HEK293T (cell line): ENCODE results near the gene DCTD.

ENCODE experiments used
- CTCF ChIA-PET: fragments of 350-600 bp; formaldehyde crosslinking; extraction: SDS; loops from one replicate; lab custom pipeline; 2021; ENCODE audit warnings: antibody characterized with exemption, inconsistent platforms; lab: Yijun Ruan, JAX
- POLR2A ChIA-PET: fragments of 350-600 bp; formaldehyde crosslinking; extraction: SDS; loops from one replicate; lab custom pipeline; 2020; ENCODE audit warnings: antibody characterized with exemption, inconsistent platforms; lab: Yijun Ruan, JAX
- DNase-seq: peaks from one replicate; pipeline ENCODE4 v3.0.0; 2012; ENCODE audit warnings: mixed read lengths; ENCODE audit errors: extremely low spot score
- ARNT ChIP-seq: fragments of 450-650 bp; IDR thresholded peaks from 2 replicates; pipeline ENCODE4 v1.6.1; 2017; ENCODE audit warnings: mild to moderate bottlenecking
- BHLHE40 ChIP-seq: fragments of 450-650 bp; IDR thresholded peaks from 2 replicates; pipeline ENCODE4 v1.6.1; 2016; ENCODE audit warnings: mild to moderate bottlenecking, moderate library complexity, borderline replicate concordance
- CTBP1 ChIP-seq: fragments of 450-650 bp; IDR thresholded peaks from 2 replicates; pipeline ENCODE4 v1.6.1; 2016; ENCODE audit warnings: borderline replicate concordance
- ELF4 ChIP-seq: fragments of 450-650 bp; IDR thresholded peaks from 2 replicates; pipeline ENCODE4 v1.6.1; 2017; ENCODE audit warnings: antibody characterized with exemption
- FOXA1 ChIP-seq: fragments of 450-650 bp; IDR thresholded peaks from 2 replicates; pipeline ENCODE4 v1.6.1; 2016; ENCODE audit warnings: mild to moderate bottlenecking
- FOXK2 ChIP-seq: fragments of 450-650 bp; IDR thresholded peaks from 2 replicates; pipeline ENCODE4 v1.6.1; 2016; ENCODE audit warnings: mild to moderate bottlenecking
- FOXM1 ChIP-seq: fragments of 450-650 bp; IDR thresholded peaks from 2 replicates; pipeline ENCODE4 v1.6.1; 2017; ENCODE audit warnings: mild to moderate bottlenecking, borderline replicate concordance
- HDGF ChIP-seq: fragments of 450-650 bp; IDR thresholded peaks from 2 replicates; pipeline ENCODE4 v1.6.1; 2017; ENCODE audit warnings: antibody characterized with exemption, borderline replicate concordance
- L3MBTL2 ChIP-seq: fragments of 450-650 bp; conservative IDR thresholded peaks from 2 replicates; pipeline ENCODE4 v1.6.1; 2016; ENCODE audit warnings: mild to moderate bottlenecking
- LEF1 ChIP-seq: fragments of 450-650 bp; IDR thresholded peaks from 2 replicates; pipeline ENCODE4 v1.6.1; 2017; ENCODE audit warnings: mild to moderate bottlenecking, borderline replicate concordance
- NFRKB ChIP-seq: fragments of 450-650 bp; IDR thresholded peaks from 2 replicates; pipeline ENCODE4 v1.6.1; 2016; ENCODE audit warnings: mild to moderate bottlenecking, moderate library complexity
- PKNOX1 ChIP-seq: fragments of 450-650 bp; IDR thresholded peaks from 2 replicates; pipeline ENCODE4 v1.6.1; 2016
- SP1 ChIP-seq: fragments of 450-650 bp; IDR thresholded peaks from 2 replicates; pipeline ENCODE4 v1.6.1; 2017
- SUZ12 ChIP-seq: fragments of 450-650 bp; IDR thresholded peaks from 2 replicates; pipeline ENCODE4 v1.6.1; 2016; ENCODE audit warnings: mild to moderate bottlenecking
- TARDBP ChIP-seq: fragments of 450-650 bp; IDR thresholded peaks from 2 replicates; pipeline ENCODE4 v1.6.1; 2016
- ZNF384 ChIP-seq: fragments of 450-650 bp; IDR thresholded peaks from 2 replicates; pipeline ENCODE4 v1.6.1; 2016

The DCTD gene

GRCh38 chr4:182898479-182898799 is 18.7 kb downstream of the DCTD start:
- ChIA-PET CTCF (interaction anchor here (0.6 kb wide), 1 partner anchor 31 kb away, joined by 4 read pairs; no protein-coding TSS in a partner anchor), POLR2A (no interaction called here)
- DNase-seq, result no peak
- no peak for TF ChIP-seq HDGF
- no peak for TF ChIP-seq FOXM1
- TF ChIP-seq NFRKB, result no peak
- no peak for TF ChIP-seq ZNF384
- no peak for TF ChIP-seq FOXK2
- TF ChIP-seq FOXA1, result no peak
- TF ChIP-seq SUZ12, result no peak
- TF ChIP-seq BHLHE40, result no peak
- TF ChIP-seq PKNOX1, result no peak
- TF ChIP-seq ARNT, result no peak
- TF ChIP-seq LEF1, result no peak
- TF ChIP-seq CTBP1, result no peak
- no peak for TF ChIP-seq L3MBTL2
- no peak for TF ChIP-seq SP1
- TF ChIP-seq TARDBP, result no peak
- TF ChIP-seq ELF4, result no peak

- ChIA-PET CTCF (interaction anchor here (0.6 kb wide), 1 partner anchor 30 kb away, joined by 4 read pairs; no protein-coding TSS in a partner anchor), POLR2A (no interaction called here)
- TF ChIP-seq FOXK2 (no peak), L3MBTL2 (no peak), LEF1 (no peak), ELF4 (no peak), ZNF384 (no peak), CTBP1 (no peak), SP1 (no peak), PKNOX1 (no peak), SUZ12 (no peak), TARDBP (no peak)
- DNase-seq, result no peak
Measured at GRCh38 chr4:182897601-182898478, 19.3 kb downstream of the DCTD start.

DNA sequence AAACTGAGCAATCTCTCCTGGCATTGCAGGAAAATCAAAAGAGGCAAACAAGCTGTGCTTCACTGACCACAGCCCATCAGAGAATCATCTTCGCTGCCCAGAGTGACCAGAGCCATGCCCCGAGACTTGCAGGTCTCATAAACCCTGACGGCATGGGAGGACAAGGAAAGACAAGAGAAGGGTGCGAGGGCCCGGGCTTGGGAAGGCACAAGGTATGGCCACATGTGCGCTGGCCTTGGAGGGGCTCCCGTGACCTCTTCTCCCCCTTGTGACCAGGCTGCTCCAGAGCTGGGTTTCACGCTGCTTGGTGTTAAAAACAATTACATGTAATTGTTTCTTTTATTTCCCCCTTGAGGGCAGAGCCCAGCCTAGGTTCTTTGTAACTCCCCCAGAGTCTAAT is 20.8 kb downstream of the DCTD start:
- CTCF ChIA-PET, result no interaction called here
- TF ChIP-seq L3MBTL2, result no peak
- TF ChIP-seq NFRKB, result no peak
- TF ChIP-seq SP1, result no peak
- TF ChIP-seq FOXM1, result no peak
- no peak for TF ChIP-seq TARDBP
- TF ChIP-seq SUZ12, result no peak
- no peak for TF ChIP-seq BHLHE40
- no peak for TF ChIP-seq FOXA1
- TF ChIP-seq FOXK2, result no peak
- TF ChIP-seq ARNT, result no peak
- TF ChIP-seq PKNOX1, result no peak
- no peak for TF ChIP-seq ELF4
- TF ChIP-seq HDGF, result no peak
- no peak for TF ChIP-seq LEF1
- no peak for TF ChIP-seq CTBP1
- TF ChIP-seq ZNF384, result no peak
- DNase-seq, result no peak
- POLR2A ChIA-PET, result no interaction called here

DNA sequence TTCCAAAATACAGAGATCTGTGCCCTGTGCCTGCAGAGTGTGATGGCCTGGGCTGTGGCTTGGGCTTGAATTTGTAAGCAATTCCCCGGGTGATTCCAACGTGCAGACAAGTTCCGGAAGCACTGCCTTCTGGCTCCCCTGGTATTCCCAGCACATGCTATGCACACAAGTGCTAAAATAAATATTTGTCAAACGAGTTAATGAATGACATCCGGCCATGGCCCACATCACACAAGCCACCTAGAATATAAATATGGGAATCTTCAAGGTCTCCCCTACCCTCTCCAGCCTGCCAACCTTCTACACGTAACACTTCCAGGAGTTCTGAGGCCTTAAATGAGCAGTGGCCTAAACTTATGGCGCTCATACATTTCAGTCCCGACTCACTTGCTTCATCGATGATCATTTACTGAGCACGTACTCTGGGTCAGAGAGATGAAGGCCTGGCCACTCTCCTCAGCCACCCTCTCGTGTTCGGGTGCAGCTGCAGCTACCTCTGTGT is 21.3 kb downstream of the DCTD start:
- POLR2A ChIA-PET, result no interaction called here
- no peak for DNase-seq

More for the DNA sequence above, 21.3 kb downstream of the DCTD start:
- no peak for TF ChIP-seq BHLHE40
- TF ChIP-seq PKNOX1, result no peak
- TF ChIP-seq FOXK2, result no peak
- TF ChIP-seq L3MBTL2, result no peak
- no peak for TF ChIP-seq NFRKB
- no peak for TF ChIP-seq SP1
- TF ChIP-seq SUZ12, result no peak
- TF ChIP-seq TARDBP, result no peak
- no peak for TF ChIP-seq CTBP1
- TF ChIP-seq FOXA1, result no peak
- no peak for TF ChIP-seq ZNF384
- TF ChIP-seq HDGF, result no peak
- CTCF ChIA-PET, result no interaction called here
